NCI-H1105 treated with DMSO at 0.1 percent for 48 hours (cell line): ENCODE measurements around the gene THRAP3.
"Not testable (repeated sequence)": the region's sequence is repeated elsewhere in the genome, so short reads cannot be mapped to it uniquely, and the experiment has no call there.

Experiments used
- DNase-seq: peaks from one replicate; lab custom pipeline; 2025; lab: John Stamatoyannopoulos, UW

THRAP3 gene

DNA sequence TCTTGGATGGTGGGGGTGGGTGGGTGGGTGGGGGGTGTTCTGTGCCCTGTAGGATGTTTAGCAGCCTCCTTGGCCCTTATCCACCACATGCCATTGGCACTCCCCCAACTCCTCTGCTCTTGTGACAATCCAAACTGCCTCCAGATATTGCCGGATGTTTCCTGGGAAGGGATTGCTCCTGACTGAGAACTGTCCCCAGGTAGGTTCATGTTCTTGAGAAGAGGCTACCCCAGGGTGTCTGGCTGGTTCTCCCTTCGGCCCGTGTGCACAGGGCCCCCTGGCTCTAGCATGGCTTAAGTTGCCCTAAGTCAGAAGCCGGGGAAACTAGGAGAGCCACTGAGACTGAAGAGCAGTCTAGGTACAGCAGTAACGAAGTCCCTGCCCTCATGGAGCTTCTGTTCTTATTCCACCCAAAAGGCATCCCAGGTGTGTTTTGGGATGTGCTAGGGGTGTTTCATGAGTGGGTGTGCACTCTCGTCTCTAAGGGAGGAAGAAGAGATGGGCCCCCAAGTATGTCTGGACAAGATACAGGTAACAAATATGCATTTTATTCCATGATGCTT lies 19.8 kb upstream of the THRAP3 start:
- no peak for DNase-seq

DNA sequence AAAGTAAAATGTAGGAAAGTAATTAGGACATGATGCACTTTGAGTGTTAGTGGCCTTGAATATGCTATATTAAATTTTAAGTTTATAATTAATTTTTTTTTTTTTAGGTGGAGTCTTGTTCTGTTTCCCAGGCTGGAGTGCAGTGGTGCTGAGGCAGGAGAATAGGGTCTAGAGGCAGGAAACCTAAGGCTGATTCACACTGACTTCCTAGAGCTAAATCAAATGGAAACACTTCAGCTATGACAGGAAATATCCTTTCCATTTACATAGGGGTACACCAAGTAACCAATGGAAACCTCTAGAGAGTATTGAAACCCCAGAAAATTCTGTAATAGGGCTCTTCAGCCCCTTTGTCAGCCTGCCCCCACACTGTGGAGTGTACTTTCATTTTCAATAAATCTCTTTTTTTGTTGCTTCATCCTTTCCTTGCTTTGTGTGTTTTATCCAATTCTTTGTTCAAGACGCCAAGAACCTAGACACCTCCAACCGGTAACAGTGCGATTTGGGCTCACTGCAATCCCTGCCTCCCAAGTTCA lies 17.9 kb upstream of the THRAP3 start:
- DNase-seq: no peak

DNA sequence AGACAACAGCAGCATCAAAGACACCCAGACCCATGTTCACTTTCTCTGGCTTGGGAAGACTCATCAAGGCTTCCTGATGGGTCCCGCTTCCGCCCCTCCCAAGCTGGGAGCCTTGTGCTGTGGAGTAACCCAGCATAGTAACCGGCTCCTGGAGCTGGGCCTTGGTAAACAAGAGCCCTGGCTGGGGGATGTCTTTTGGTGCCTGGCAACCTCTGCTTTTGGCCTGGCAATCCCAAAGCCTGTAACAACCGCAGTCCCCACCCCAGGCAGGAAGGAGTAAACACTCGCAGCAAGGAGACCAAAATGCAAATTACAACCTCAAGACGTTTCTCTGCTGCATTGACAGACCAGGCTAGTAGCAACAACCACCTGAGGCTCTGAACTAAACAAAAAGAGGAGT lies 16.9 kb upstream of the THRAP3 start:
- no peak for DNase-seq

- DNase-seq: no peak
These were observed 15.1 kb upstream of the THRAP3 start for GRCh38 chr1:36208978-36209703.

DNA sequence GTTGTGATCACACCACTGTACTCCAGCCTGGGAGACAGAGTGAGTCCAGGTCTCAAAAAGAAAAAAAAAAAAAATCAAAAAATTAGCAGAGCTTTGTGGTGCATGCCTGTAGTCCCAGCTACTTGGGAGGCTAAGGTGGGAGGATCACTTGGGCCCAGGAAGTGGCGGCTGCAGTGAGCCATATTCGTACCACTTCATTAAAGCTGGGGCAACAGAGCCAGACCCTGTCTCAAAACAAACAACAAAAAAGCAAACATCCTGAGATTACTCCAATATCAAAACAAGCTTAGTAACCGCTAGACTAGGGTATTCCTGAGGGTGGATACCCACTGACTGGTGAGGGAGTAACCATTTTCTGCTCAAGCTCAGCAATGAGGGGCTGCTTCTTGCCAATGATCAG lies 12.9 kb upstream of the THRAP3 start:
- DNase-seq: no peak

- no peak for DNase-seq
These were observed 12.4 kb upstream of the THRAP3 start for GRCh38 chr1:36211841-36212240.

DNA sequence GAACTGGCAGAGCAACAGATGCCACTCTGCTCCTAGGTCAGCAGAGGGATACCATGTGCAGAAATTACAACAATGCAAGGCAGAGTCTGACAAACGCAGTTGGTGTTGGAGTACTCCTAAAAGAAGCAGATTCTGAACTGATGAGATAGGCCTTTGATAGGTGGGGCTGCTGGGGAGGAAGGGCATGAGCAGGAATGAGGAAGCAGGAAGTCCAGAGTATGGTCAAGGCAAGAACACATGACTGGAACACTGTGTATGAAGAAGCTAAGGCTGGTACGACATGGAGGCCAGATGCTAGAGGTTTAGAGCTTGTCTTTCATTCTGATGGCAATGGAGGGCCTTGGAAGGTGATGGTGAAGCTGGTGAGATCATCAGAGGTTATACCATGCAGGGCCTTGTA lies 11.5 kb upstream of the THRAP3 start:
- no peak for DNase-seq

GRCh38 chr1:36217670-36218069 lies 6.6 kb upstream of the THRAP3 start:
- DNase-seq: no peak

GRCh38 chr1:36221901-36222300 lies 2.3 kb upstream of the THRAP3 start:
- DNase-seq: not testable (repeated sequence)

DNA sequence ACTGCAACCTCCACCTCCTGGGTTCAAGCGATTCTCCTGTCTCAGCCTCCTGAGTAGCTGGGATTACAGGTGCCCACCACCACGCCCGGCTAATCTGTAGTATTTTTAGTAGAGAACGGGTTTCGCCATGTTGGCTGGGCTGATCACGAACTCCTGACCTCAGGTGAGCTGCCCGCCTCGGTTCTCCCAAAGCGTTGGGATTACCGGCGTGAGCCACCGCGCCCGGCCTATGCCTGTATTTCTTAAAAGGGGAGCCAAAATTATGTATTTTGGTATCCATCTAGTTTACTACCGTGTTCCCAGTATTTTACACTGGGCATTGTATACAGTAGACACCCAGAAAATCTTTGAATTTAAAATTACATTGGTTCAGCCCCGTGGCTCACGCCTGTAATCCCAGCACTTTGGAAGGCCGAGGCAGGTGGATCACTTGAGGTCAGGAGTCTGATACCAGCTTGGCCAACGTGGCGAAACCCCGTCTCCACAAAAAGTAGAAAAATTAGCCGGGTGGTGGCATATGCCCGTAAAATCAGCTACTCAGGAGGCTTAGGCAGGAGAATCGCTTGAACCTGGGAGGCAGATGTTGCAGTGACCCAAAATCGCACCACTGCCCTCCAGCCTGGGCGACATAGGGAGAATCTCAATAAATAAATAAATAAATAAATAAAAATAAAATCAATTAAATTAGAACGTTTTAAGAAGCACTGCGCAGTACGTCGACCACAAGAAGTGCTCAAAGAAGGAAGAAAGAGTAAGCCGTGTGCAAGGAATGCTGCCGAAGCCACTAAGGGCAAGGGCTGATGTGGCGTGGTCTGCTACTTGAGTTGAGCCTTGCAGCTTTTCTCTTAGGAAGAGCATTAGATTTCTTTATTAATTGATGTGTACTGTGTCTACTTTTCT lies 1.5 kb upstream of the THRAP3 start:
- DNase-seq: no peak

- DNase-seq: no peak
These were observed 755 bp upstream of the THRAP3 start for GRCh38 chr1:36223381-36223995.

GRCh38 chr1:36224537-36225282 lies 467 bp downstream of the THRAP3 start:
- peak; percentile 78 for DNase-seq

- no peak for DNase-seq
These were observed 1.1 kb downstream of the THRAP3 start for GRCh38 chr1:36225283-36225899.

DNA sequence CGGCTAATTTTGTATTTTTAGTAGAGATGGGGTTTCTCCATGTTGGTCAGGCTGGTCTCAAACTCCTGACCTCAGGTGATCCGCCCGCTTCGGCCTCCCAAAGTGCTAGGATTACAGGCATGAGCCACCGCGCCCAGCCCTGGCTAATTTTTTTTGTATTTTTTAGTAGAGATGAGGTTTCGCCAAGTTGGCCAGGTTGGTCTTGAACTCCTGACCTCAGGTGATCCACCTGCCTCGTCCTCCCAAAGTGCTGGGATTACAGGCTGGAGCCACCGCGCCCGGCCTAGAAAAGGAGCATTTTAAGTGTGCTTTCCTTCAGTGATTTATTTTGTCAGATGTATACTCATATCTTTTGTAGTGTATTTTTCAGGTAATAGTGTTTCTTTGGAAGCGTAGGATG lies 6.0 kb downstream of the THRAP3 start:
- DNase-seq: not testable (repeated sequence)

- DNase-seq: no peak
These were observed 6.9 kb downstream of the THRAP3 start for GRCh38 chr1:36231191-36231590.

DNA sequence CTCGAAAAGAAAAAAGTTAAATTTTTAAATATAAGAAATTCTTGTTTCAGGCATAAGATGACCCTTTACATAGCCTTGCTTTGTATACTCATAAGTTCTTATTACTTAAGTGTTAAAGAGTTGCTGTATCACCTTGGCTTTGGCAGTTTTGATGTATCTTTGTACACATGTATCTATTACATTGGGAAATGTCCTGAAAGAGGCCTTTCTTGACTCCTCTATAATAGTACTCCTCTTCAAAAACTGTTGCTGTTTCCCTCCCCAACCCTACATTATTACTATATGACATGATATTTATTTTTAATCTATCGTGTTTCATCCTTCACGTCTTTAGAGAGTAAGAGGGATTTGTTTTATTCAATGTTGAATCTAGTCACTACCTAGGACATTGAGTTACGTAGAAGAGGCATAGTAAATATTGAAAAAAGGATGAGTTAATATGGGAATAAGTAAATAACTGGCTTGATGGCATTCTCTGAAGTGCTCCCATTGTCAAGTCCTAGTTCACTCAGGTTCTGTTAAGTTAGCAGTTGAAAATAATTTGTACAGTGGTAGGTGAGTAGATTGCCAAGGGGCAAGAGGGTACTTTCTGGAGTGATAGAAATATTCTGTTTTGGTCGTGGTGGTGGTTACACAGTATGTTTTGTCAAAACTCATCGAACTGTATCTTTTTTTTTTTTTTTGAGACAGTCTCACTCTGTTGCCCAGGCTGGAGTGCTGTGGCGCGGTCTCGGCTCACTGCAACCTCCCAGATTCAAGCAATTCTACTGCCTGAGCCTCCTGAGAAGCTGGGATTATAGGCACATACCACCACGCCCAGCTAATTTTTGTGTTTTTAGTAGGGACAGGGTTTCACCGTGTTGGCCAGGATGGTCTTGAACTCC lies 8.2 kb downstream of the THRAP3 start:
- DNase-seq: no peak

DNA sequence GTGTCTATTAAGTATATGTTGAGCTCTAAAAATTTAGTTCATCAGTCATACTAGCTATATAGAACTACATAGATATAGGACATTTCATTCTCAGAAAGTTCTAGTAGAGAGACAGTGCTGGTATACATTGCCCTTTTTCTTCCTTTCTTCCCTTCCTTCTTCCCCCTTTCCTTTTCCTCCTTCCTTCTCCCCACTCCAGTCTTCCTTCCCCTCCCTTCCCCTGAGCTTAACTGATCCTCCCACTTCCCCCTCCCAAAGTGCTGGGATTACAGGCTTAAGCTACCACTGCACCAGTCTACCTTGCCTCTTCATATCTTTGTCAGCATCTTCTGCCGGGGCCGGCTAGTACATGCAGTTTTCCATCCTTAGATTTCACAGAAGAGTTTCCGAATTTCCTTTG lies 12.1 kb downstream of the THRAP3 start:
- no peak for DNase-seq

DNA sequence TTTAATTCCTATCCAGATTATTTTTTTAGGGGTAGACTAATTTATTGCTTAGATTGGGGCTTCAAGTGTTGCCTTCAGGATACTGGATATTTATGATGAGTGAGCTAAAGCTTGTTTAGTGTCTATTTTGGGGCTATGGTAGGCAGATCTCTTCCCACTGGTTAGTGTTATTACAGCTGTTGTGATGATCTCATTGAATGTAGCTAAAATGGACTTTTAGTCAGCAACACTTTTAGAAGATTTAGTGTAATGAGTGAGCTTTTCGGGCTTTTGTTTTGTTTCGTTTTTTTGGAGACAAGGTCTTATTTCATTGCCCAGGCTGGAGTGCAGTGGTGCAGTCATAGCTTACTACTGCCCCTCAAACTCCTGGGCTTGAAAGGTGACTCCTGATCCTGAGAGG lies 14.2 kb downstream of the THRAP3 start:
- DNase-seq: no peak

DNA sequence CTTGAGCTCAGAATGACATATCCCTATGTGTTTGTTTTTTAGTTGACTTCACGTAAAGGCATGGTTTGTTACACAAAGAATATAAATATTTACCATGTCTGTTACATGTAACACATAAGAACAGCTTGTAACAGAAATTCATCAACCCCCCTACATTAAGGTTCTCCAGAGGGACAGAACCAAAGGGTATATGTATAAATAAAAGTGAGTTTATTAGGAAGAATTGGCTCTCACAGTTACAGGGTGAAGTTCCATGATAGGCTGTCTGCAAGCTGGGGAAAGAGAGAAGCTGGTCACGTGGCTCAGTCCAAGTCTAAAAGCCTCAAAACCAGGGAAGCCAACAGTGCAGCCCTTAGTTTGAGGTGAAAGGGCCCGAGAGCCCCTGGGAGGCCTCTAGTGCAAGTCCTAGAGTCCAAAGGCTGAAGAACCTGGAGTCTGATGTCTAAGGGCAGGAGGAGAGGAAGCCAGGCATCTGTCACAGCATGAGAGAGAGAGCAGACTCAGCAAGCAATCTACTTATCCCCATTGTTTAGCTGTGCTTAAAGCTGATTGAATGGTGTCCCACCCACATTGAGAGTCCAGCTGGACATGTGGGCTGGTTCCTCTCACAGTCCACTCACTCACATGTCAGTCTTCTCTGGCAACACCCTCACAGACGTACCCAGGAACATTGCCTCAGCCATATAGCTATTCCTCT lies 15.8 kb downstream of the THRAP3 start:
- DNase-seq: no peak
